DND-41 (cell line): ENCODE results near the gene SPTBN5.

Source experiments
- ATAC-seq: fragments of 200-7000 bp; cut with Tn5 transposase; 3 replicates; pipeline ENCODE4 v1.9.1; 2021; ENCODE audit warnings: low read depth; ENCODE audit not compliant: insufficient read depth
- DNase-seq: peaks from one replicate; pipeline ENCODE4 v3.0.0-alpha.2; 2020
- H2AFZ ChIP-seq: 2 replicates; pipeline ENCODE4 v1.6.0; 2012; ENCODE audit warnings: low read depth, low read length
- H3K27ac ChIP-seq: 2 replicates; pipeline ENCODE4 v1.5.1; 2012; ENCODE audit warnings: low read length, inconsistent platforms
- H3K27me3 ChIP-seq: fragments of 200-600 bp; sonication (generic); 2 replicates; pipeline ENCODE4 v1.6.0; 2012; ENCODE audit warnings: low read length, mild to moderate bottlenecking, inconsistent platforms; ENCODE audit not compliant: insufficient read depth, poor library complexity
- H3K36me3 ChIP-seq: 2 replicates; pipeline ENCODE4 v1.5.1; 2012; ENCODE audit warnings: low read length, inconsistent platforms; ENCODE audit not compliant: insufficient read depth
- H3K4me1 ChIP-seq: 2 replicates; pipeline ENCODE4 v1.5.1; 2012; ENCODE audit warnings: mild to moderate bottlenecking, low read length; ENCODE audit not compliant: insufficient read depth
- H3K4me2 ChIP-seq: 2 replicates; pipeline ENCODE4 v1.6.0; 2012; ENCODE audit warnings: mild to moderate bottlenecking, moderate library complexity, low read length, inconsistent platforms; ENCODE audit not compliant: insufficient read depth
- H3K4me3 ChIP-seq, 2 experiments: fragments of 200-600 bp in 1 of 2; shearing (Covaris generic) in 1 of 2; 2 replicates each; pipeline ENCODE4 v1.5.1; 2012 to 2016; ENCODE audit warnings: inconsistent platforms in 2 of 2, low read length in 2 of 2, mild to moderate bottlenecking in 2 of 2, low read depth in 1 of 2, moderate library complexity in 1 of 2
- H3K79me2 ChIP-seq: 2 replicates; pipeline ENCODE4 v1.6.0; 2012; ENCODE audit warnings: low read length, inconsistent platforms; ENCODE audit not compliant: insufficient read depth
- H3K9ac ChIP-seq: 2 replicates; pipeline ENCODE4 v1.6.0; 2012; ENCODE audit warnings: low read depth, mild to moderate bottlenecking, inconsistent platforms, low read length, moderate library complexity
- H3K9me3 ChIP-seq: 2 replicates; pipeline ENCODE4 v1.5.1; 2012; ENCODE audit warnings: low read length, moderate library complexity, mild to moderate bottlenecking, inconsistent platforms; ENCODE audit not compliant: insufficient read depth, severe bottlenecking
- H4K20me1 ChIP-seq: 2 replicates; pipeline ENCODE4 v1.6.0; 2012; ENCODE audit warnings: low read length; ENCODE audit not compliant: insufficient read depth
- EZH2 ChIP-seq: IDR thresholded peaks from 3 replicates; pipeline ENCODE4 v1.6.1; 2012; ENCODE audit warnings: borderline replicate concordance, low read depth, mild to moderate bottlenecking, moderate library complexity, low read length, inconsistent platforms; ENCODE audit not compliant: severe bottlenecking
- TF ChIP-seq, protein P1 (sequence below): IDR thresholded peaks from 2 replicates; pipeline ENCODE4 v1.5.1; 2012; ENCODE audit warnings: borderline replicate concordance, low read length, moderate library complexity, mild to moderate bottlenecking; ENCODE audit not compliant: poor library complexity, severe bottlenecking; ENCODE audit errors: extremely low read depth

Gene SPTBN5

DNA sequence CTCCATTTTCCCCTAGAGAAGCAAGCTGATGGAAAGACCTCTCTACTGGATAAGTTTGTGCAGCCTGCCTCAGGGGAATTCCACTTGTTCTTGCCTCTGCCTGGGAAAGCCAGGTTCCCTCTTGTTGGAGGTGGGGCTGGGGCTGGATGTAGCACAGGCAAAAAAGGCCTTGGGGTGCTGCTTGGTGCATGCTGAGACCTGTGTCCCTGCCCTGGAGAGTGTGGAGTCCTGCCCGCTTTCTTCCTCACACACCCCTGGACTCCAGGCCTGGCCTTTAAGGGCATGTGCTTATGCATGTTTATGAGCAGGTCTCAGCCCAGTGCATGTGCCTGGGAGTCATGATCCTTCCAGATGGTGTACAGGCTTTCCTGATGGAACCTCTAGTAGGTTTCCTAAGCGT, 89.5 kb downstream of the SPTBN5 start:
- Histone ChIP-seq H2AFZ (no peak overlapping the region), H3K4me2 (no peak overlapping the region), H3K4me3 (no peak overlapping the region), H3K79me2 (no peaks in the 10 kb centered on the region), H3K27me3 (no peaks in the 10 kb centered on the region), H3K9me3 (no peaks in the 10 kb centered on the region), H3K9ac (no peak overlapping the region), H3K4me1 (no peaks in the 10 kb centered on the region), H4K20me1 (0 out of 2 replicates have a peak, but pooled peaks cover 2% of the 10 kb centered on the region), H3K36me3 (peaks cover 17% of the 10 kb centered on the region), H3K27ac (no peak overlapping the region)
- DNase-seq (no peak), ATAC-seq (no peak)
- TF ChIP-seq, protein P1, sequence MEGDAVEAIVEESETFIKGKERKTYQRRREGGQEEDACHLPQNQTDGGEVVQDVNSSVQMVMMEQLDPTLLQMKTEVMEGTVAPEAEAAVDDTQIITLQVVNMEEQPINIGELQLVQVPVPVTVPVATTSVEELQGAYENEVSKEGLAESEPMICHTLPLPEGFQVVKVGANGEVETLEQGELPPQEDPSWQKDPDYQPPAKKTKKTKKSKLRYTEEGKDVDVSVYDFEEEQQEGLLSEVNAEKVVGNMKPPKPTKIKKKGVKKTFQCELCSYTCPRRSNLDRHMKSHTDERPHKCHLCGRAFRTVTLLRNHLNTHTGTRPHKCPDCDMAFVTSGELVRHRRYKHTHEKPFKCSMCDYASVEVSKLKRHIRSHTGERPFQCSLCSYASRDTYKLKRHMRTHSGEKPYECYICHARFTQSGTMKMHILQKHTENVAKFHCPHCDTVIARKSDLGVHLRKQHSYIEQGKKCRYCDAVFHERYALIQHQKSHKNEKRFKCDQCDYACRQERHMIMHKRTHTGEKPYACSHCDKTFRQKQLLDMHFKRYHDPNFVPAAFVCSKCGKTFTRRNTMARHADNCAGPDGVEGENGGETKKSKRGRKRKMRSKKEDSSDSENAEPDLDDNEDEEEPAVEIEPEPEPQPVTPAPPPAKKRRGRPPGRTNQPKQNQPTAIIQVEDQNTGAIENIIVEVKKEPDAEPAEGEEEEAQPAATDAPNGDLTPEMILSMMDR = no peak
- TF ChIP-seq EZH2 = no peak

DNA sequence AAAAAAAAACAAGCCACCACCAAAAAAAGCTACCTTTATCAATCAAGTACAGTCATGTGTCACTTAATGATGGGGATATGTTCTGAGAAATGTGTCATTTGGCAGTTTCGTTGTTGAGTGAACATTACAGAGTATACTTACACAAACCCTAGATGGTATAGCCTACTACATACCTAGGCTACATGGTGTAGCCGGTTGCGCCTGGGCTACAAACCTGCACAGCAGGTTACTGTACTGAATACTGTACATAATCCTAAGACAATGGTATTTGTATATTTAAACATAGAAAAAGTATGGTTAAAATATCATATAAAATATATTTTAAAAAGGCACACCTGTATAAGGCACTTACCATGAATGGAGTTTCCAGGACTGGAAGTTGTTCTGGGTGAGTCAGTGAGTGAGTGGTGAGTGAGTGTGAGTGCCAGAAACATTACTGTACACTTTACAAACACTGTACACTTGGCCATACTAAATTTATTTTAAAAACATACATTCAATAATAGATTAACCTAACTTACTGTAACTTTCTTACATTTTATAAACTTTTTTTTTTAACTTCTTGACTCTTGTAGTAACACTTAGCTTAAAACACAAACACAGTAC, 91.9 kb downstream of the SPTBN5 start:
- Histone ChIP-seq H3K79me2 (peaks cover 2% of the 10 kb centered on the region; the same call in 1 of the 2 replicates), H3K4me3 (no peak overlapping the region), H3K4me1 (no peaks in the 10 kb centered on the region), H3K4me2 (no peak overlapping the region), H4K20me1 (0 out of 2 replicates have a peak, but pooled peaks cover 2% of the 10 kb centered on the region), H3K9ac (no peak overlapping the region), H3K27me3 (no peaks in the 10 kb centered on the region), H2AFZ (no peak overlapping the region), H3K9me3 (no peaks in the 10 kb centered on the region), H3K36me3 (peaks cover 17% of the 10 kb centered on the region), H3K27ac (no peak overlapping the region)
- DNase-seq (no peak), ATAC-seq (no peak)
- TF ChIP-seq, protein P1 = no peak
- TF ChIP-seq EZH2 = no peak

GRCh38 chr15:41801185-41801584, 92.7 kb downstream of the SPTBN5 start:
- DNase-seq = no peak
- Histone ChIP-seq H2AFZ (no peak overlapping the region), H3K4me3 (no peak overlapping the region), H3K27me3 (no peaks in the 10 kb centered on the region), H3K9me3 (no peaks in the 10 kb centered on the region), H3K27ac (no peak overlapping the region), H3K4me2 (no peak overlapping the region), H3K4me1 (peaks cover under 1% of the 10 kb centered on the region), H4K20me1 (0 out of 2 replicates have a peak, but pooled peaks cover 2% of the 10 kb centered on the region), H3K36me3 (peaks cover 17% of the 10 kb centered on the region), H3K79me2 (peaks cover 2% of the 10 kb centered on the region; the same call in 1 of the 2 replicates), H3K9ac (no peak overlapping the region)
- no peak for ATAC-seq
- TF ChIP-seq EZH2 = no peak
- TF ChIP-seq, protein P1 = no peak
